HG02981 (cell line): ENCODE data around the gene PSMG1.
"Not testable (repeated sequence)": the region's sequence is repeated elsewhere in the genome, so short reads cannot be mapped to it uniquely, and the experiment has no call there.

ENCODE experiments used
- ATAC-seq: cut with Tn5 transposase; IDR thresholded peaks from one replicate; pipeline ENCODE4 v1.9.1; 2021; ENCODE audit warnings: mild to moderate bottlenecking, moderate library complexity; ENCODE audit not compliant: unreplicated experiment

Gene PSMG1

GRCh38 chr21:39159342-39160063 is 23.7 kb downstream of the PSMG1 start:
- no peak for ATAC-seq

GRCh38 chr21:39157241-39157640 is 26.0 kb downstream of the PSMG1 start:
- ATAC-seq: not testable (repeated sequence)

- no peak for ATAC-seq
Observed at GRCh38 chr21:39156024-39156423, 27.2 kb downstream of the PSMG1 start.

GRCh38 chr21:39155578-39155977 is 27.7 kb downstream of the PSMG1 start:
- no peak for ATAC-seq

GRCh38 chr21:39153842-39154241 is 29.4 kb downstream of the PSMG1 start:
- ATAC-seq: no peak

GRCh38 chr21:39153373-39153772 is 29.9 kb downstream of the PSMG1 start:
- no peak for ATAC-seq

- ATAC-seq: no peak
Observed at GRCh38 chr21:39152271-39152670, 31.0 kb downstream of the PSMG1 start.

- no peak for ATAC-seq
Observed at GRCh38 chr21:39150877-39151276, 32.4 kb downstream of the PSMG1 start.

- no peak for ATAC-seq
Observed at GRCh38 chr21:39150316-39150715, 32.9 kb downstream of the PSMG1 start.

GRCh38 chr21:39149882-39150281 is 33.4 kb downstream of the PSMG1 start:
- ATAC-seq: no peak

GRCh38 chr21:39148975-39149374 is 34.3 kb downstream of the PSMG1 start:
- ATAC-seq: no peak

- no peak for ATAC-seq
Observed at GRCh38 chr21:39144191-39144590, 39.1 kb downstream of the PSMG1 start.

- ATAC-seq: no peak
Observed at GRCh38 chr21:39142972-39143371, 40.3 kb downstream of the PSMG1 start.

- no peak for ATAC-seq
Observed at GRCh38 chr21:39141502-39141901, 41.7 kb downstream of the PSMG1 start.

GRCh38 chr21:39137248-39138178 is 45.7 kb downstream of the PSMG1 start:
- ATAC-seq: no peak

GRCh38 chr21:39136711-39137110 is 46.5 kb downstream of the PSMG1 start:
- ATAC-seq: no peak

- ATAC-seq: not testable (repeated sequence)
Observed at GRCh38 chr21:39136138-39136537, 47.1 kb downstream of the PSMG1 start.

GRCh38 chr21:39134288-39134810 is 48.9 kb downstream of the PSMG1 start:
- ATAC-seq: no peak

GRCh38 chr21:39132248-39132647 is 51.0 kb downstream of the PSMG1 start:
- no peak for ATAC-seq

- ATAC-seq: no peak
Observed at GRCh38 chr21:39131791-39132190, 51.5 kb downstream of the PSMG1 start.

GRCh38 chr21:39127506-39127905 is 55.7 kb downstream of the PSMG1 start:
- ATAC-seq: no peak

- no peak for ATAC-seq
Observed at GRCh38 chr21:39126486-39126806, 56.8 kb downstream of the PSMG1 start.
